ENCODE results near the gene ZFP36L2.

GRCh38 chr2:43254331-43254730, 27.9 kb upstream of the ZFP36L2 start:
- TF ChIP-seq EZH2 (IDR thresholded peaks at IDR 0.05; ENCODE audit: borderline replicate concordance, low read length): no peak
- TF ChIP-seq CTCF (conservative IDR thresholded peaks at IDR 0.05 in 1 of 2, IDR thresholded peaks at IDR 0.05 in 1 of 2; ENCODE audit: extremely low read depth in 1 of 2, insufficient read depth in 1 of 2, low read depth in 1 of 2, low read length in 2 of 2): no peak
